Activated B cell treated with CpG ODN at 0.5 μM for 24 hours (primary cell): ENCODE measurements around the gene ADAMTS17. TPM values are rescaled to one million over a fixed set of nuclear protein-coding genes. Genes with fewer than 3 reads are reported as not detected.

Experiments used
- ATAC-seq: fragments of 200-7000 bp; cut with Tn5 transposase; one replicate; pipeline ENCODE4 v1.10.0; 2021; ENCODE audit warnings: low read depth, mild to moderate bottlenecking, moderate library complexity
- CTCF ChIA-PET: fragments of 350-600 bp; sonication (Branson Sonifier 250); formaldehyde crosslinking; loops from one replicate; lab custom pipeline; 2021; ENCODE audit warnings: antibody characterized with exemption; lab: Charles Lee
- POLR2A ChIA-PET: fragments of 350-600 bp; sonication (Branson Sonifier 250); formaldehyde crosslinking; loops from one replicate; lab custom pipeline; 2021; ENCODE audit warnings: antibody characterized with exemption; lab: Charles Lee
- DNase-seq: peaks from one replicate; pipeline ENCODE4 v3.0.0; 2022
- H3K27ac Mint-ChIP-seq: one replicate; pipeline ENCODE4 v1.8.0; 2020; ENCODE audit warnings: mixed read lengths
- H3K27me3 Mint-ChIP-seq: one replicate; pipeline ENCODE4 v1.8.0; 2021; ENCODE audit warnings: mixed read lengths
- H3K36me3 Mint-ChIP-seq: one replicate; pipeline ENCODE4 v1.8.0; 2021; ENCODE audit warnings: low read depth, mixed read lengths
- H3K4me1 Mint-ChIP-seq: one replicate; pipeline ENCODE4 v1.8.0; 2021; ENCODE audit warnings: mixed read lengths
- H3K4me3 Mint-ChIP-seq: one replicate; pipeline ENCODE4 v1.8.0; 2020; ENCODE audit warnings: mild to moderate bottlenecking, mixed read lengths
- H3K9me3 Mint-ChIP-seq: one replicate; pipeline ENCODE4 v1.8.0; 2020; ENCODE audit warnings: mixed read lengths
- CTCF ChIP-seq: fragments of 200-600 bp; IDR thresholded peaks from one replicate; pipeline ENCODE4 v1.8.0; 2022; ENCODE audit warnings: antibody characterized with exemption, mild to moderate bottlenecking
- intact Hi-C: fragments of 100-400 bp; cut with micrococcal nuclease; formaldehyde crosslinking; loops from one replicate; pipeline ENCODE4 v1.15.1; 2024
- total RNA-seq: library from RNA; stranded (reverse); gene quantifications from 2 replicates; pipeline ENCODE4 v1.2.3, GENCODE V29; 2022

Gene ADAMTS17
- total RNA-seq, 1 donor from 2014 or later, result 1.6 TPM

DNA sequence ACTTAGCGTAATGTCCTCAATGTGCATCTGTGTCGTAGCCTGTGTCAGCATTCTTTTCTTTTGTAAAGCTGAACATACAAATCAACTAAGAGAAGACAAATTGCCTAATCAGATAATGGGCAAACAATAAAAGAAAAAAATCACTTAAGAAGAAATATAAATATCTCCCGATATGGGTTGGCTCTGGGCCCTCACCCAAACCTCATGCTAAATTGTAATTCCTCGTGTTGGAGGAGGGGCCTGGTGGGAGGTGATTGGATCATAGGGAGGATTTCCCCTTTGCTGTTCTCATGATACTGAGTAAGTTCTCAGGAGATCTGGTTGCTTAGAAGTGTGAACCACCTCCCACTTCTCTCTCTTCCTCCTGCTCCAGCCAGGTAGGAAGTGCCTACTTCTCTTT is 323.6 kb downstream of the ADAMTS17 start:
- Mint-ChIP-seq H3K27me3 (peaks cover 2% of the 10 kb centered on the region), H3K9me3 (no peaks in the 10 kb centered on the region), H3K27ac (no peak overlapping the region), H3K4me3 (no peak overlapping the region), H3K36me3 (no peaks in the 10 kb centered on the region), H3K4me1 (no peaks in the 10 kb centered on the region)
- ChIA-PET POLR2A (no interaction called here), CTCF (no interaction called here)
- intact Hi-C loops, result no loop called here
- no peak for TF ChIP-seq CTCF
- ATAC-seq (no peak), DNase-seq (no peak)

DNA sequence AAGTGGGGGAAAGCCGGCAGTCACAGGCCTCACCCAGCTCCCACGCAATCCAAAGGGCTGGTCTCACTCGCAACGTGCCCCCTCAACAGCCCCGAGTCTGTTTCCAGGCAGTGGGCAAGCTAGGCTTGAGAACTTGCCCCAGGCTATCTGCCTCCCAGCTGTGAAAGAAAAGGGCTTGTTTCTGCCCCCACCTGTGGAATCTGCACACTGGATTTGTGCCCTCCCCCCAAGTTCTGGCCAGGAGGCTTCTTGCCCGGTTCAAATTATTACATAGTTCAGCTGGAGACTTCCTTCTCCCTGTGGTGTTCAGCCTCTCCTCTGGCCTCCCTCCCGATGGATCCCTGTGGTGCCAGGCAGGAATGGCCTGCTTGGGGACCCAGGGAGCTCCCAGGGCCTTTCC is 324.6 kb downstream of the ADAMTS17 start:
- Mint-ChIP-seq H3K4me3 (no peak overlapping the region), H3K9me3 (no peaks in the 10 kb centered on the region), H3K36me3 (no peaks in the 10 kb centered on the region), H3K27ac (no peak overlapping the region), H3K4me1 (no peaks in the 10 kb centered on the region), H3K27me3 (peaks cover 2% of the 10 kb centered on the region)
- POLR2A ChIA-PET, result no interaction called here
- ATAC-seq (no peak), DNase-seq (no peak)
- intact Hi-C loops, result no loop called here
- TF ChIP-seq CTCF, result no peak
- CTCF ChIA-PET, result no interaction called here

DNA sequence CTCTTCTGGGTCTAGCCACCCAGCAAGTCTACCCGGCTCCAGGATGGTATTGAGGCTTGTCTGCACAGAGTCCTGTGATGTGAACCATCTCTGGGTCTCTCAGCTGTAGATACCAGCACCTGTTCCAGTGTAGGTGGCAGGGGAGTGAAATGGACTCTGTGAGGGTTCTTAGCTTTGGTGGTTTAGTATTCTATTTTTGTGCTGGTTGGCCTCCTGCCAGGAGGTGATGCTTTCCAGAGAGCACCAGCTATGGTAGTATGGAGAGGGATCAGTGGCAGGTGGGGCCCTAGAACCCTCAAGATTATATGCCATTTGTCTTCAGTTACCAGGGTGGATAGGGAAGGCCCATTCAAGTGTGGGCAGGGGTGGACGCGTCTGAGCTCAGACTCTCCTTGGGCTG is 325.1 kb downstream of the ADAMTS17 start:
- intact Hi-C loops, result no loop called here
- no peak overlapping the region for H3K27ac Mint-ChIP-seq
- ATAC-seq (no peak), DNase-seq (no peak)
- H3K4me3 Mint-ChIP-seq, result no peak overlapping the region
- H3K36me3 Mint-ChIP-seq, result no peaks in the 10 kb centered on the region
- ChIA-PET POLR2A (no interaction called here), CTCF (no interaction called here)
- no peaks in the 10 kb centered on the region for H3K4me1 Mint-ChIP-seq
- peaks cover 2% of the 10 kb centered on the region for H3K27me3 Mint-ChIP-seq
- no peaks in the 10 kb centered on the region for H3K9me3 Mint-ChIP-seq
- no peak for TF ChIP-seq CTCF

DNA sequence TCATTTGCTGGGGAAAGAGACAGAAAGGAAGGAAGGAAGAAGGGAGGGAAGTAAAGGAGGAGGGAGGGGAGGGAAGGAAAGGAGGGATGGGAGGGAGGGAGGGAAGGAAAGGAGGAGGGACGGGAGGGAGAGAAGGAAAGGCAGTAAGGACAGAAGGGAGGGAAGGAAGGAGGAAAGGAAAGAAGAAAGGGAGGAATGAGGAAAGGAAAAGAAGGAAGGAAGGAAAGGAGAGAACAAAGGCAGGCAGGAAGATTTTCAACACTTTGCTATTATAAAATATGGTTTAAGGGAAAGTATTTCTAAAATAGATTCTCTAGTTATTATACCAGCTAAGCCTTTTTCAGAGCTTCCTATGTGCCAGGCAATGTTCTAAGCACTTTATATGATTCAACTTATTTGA is 330.5 kb downstream of the ADAMTS17 start:
- CTCF ChIA-PET, result no interaction called here
- Mint-ChIP-seq H3K4me3 (no peak overlapping the region), H3K9me3 (no peaks in the 10 kb centered on the region)

DNA sequence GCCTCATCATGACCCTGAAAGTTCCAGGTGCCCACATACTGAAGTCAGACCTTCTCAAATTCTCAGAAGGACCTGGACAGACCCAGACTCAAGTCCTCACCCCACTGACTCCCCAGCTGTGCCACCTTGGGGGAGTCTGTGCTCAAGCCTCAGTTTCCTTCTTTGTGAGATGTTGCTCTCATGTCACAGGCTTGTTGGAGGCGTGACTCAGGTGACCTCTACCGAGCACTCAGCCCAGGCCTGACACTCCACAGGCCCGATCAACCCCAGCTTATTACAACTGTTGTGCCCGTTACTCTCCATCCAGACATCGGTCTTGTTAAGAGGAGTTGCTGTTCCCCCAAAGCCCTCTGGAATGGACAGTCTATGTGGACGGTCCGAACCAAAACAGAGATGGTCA is 332.4 kb downstream of the ADAMTS17 start:
- intact Hi-C loops, result no loop called here
- no peak overlapping the region for H3K4me3 Mint-ChIP-seq
- no peak overlapping the region for H3K27ac Mint-ChIP-seq
- no peaks in the 10 kb centered on the region for H3K36me3 Mint-ChIP-seq
- no peaks in the 10 kb centered on the region for H3K4me1 Mint-ChIP-seq
- no peaks in the 10 kb centered on the region for H3K9me3 Mint-ChIP-seq
- no peak for TF ChIP-seq CTCF
- H3K27me3 Mint-ChIP-seq, result peaks cover 3% of the 10 kb centered on the region
- no peak for ATAC-seq
- POLR2A ChIA-PET, result no interaction called here
- CTCF ChIA-PET, result no interaction called here
- DNase-seq, result no peak

More for the DNA sequence above, 330.5 kb downstream of the ADAMTS17 start:
- peaks cover 3% of the 10 kb centered on the region for H3K27me3 Mint-ChIP-seq
- ATAC-seq (no peak), DNase-seq (no peak)
- no peaks in the 10 kb centered on the region for H3K36me3 Mint-ChIP-seq
- POLR2A ChIA-PET, result no interaction called here
- no peak overlapping the region for H3K27ac Mint-ChIP-seq
- intact Hi-C loops, result no loop called here
- TF ChIP-seq CTCF, result no peak
- no peaks in the 10 kb centered on the region for H3K4me1 Mint-ChIP-seq
